Sigmoid colon (tissue), 7 donors: Measurements from ENCODE around the gene DARS1. TPM values are rescaled to one million over a fixed set of nuclear protein-coding genes. Genes with fewer than 3 reads are reported as not detected.

Source experiments
- DNase-seq: peaks from one replicate; pipeline ENCODE4 v3.0.0-alpha.2; 2019
- H3K27ac ChIP-seq, 4 donors: fragments of 200-600 bp; sonication (generic); one replicate each; pipeline ENCODE4 v1.5.1; 2016 to 2019; ENCODE audit warnings: mild to moderate bottlenecking in 1 of 4
- H3K27me3 ChIP-seq, 3 donors: fragments of 200-600 bp; sonication (generic); one replicate each; pipeline ENCODE4 v1.5.1; 2019; ENCODE audit warnings: mild to moderate bottlenecking in 1 of 3
- H3K36me3 ChIP-seq, 4 donors: fragments of 200-600 bp; sonication (generic); one replicate each; pipeline ENCODE4 v1.5.1; 2016 to 2019
- H3K4me1 ChIP-seq, 4 donors: fragments of 200-600 bp; sonication (generic); one replicate each; pipeline ENCODE4 v1.5.1; 2017 to 2019
- H3K4me3 ChIP-seq, 4 donors: fragments of 200-600 bp; sonication (generic); one replicate each; pipeline ENCODE4 v1.5.1; 2017 to 2019; ENCODE audit warnings: mild to moderate bottlenecking in 2 of 4, moderate library complexity in 1 of 4
- H3K9me3 ChIP-seq, 4 donors: fragments of 200-600 bp in 3 of 4; sonication (generic) in 3 of 4; one replicate each; pipeline versions ENCODE4 v1.5.1 to v1.6.1; 2013 to 2019
- EP300 ChIP-seq, 4 donors: sonication (generic); formaldehyde crosslinking; IDR thresholded peaks; one replicate each; pipeline ENCODE4 v1.6.1; 2017; ENCODE audit warnings: antibody characterized with exemption in 4 of 4
- POLR2A ChIP-seq, 2 donors: fragments of 450-650 bp; IDR thresholded peaks; one replicate each; pipeline ENCODE4 v1.6.1; 2016; ENCODE audit warnings: antibody characterized with exemption in 2 of 2, mild to moderate bottlenecking in 2 of 2, moderate library complexity in 2 of 2
- POLR2AphosphoS5 ChIP-seq, 4 donors: sonication (generic); formaldehyde crosslinking; IDR thresholded peaks; one replicate each; pipeline ENCODE4 v1.6.1; 2017; ENCODE audit warnings: antibody characterized with exemption in 4 of 4
- WGBS, 2 donors: extraction: QIAGEN DNeasy Blood & Tissue Kit; methylation state at CpG; one replicate each; pipeline ENCODE4 v1.1.7; 2013; 5-methylcytosine and 5-hydroxymethylcytosine counted together
- intact Hi-C: fragments of 100-400 bp; cut with DNase I; formaldehyde crosslinking; loops from one replicate; pipeline ENCODE4 v1.15.1; 2023
- polyA plus RNA-seq, 3 donors: library from polyadenylated mRNA; stranded (reverse); fragments of 200-250 nt; gene quantifications; one replicate each; pipeline ENCODE4 v1.2.3, GENCODE V29; 2013
- total RNA-seq, 4 donors: library from RNA; depleted of rRNA; stranded (reverse); fragments of >200 nt; gene quantifications; one replicate each; pipeline ENCODE4 v1.1.0, GENCODE V29; 2016
- TF ChIP-seq, protein P1 (sequence below), 4 experiments: fragments of 450-650 bp in 3 of 4; fragments of 200-600 bp in 1 of 4; IDR thresholded peaks; one replicate each; pipeline ENCODE4 v1.5.1; 2016 to 2019; ENCODE audit warnings: antibody characterized with exemption in 4 of 4, mild to moderate bottlenecking in 3 of 4, moderate library complexity in 2 of 4
- donor health status: healthy with polysubstance abuse.
- donor health status: Bipolar disorder and iron deficiency.
- donor health status: healthy.

DARS1 gene
- total and polyA plus RNA-seq, 7 donors, result 31.4 to 95.6 (median 77.3) TPM

DNA sequence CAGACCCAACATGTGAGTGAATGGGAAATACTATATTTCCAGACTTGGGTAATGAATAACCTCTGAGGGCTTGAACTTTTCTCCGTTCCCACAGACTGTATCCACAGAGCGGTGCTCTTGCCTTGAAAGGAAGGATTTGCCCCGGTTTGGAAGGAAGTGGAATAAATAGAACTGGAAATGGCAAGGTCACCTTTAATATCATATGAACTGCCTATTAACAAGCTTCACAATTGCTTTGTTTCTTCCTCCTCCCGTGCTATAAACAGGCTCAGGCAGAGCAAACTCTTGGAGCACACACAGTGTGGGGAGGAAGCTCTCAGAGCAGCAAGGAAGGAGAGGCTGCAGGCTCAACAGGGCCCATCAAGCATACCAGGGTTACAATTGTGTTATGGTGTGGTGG lies 28.5 kb upstream of the DARS1 start:
- no peak overlapping the region for H3K4me3 ChIP-seq
- intact Hi-C loops, result no loop called here
- H3K27ac ChIP-seq, result peak overlapping the region in 2 of 4 donors; percentile 2 to 18
- TF ChIP-seq, protein P1, sequence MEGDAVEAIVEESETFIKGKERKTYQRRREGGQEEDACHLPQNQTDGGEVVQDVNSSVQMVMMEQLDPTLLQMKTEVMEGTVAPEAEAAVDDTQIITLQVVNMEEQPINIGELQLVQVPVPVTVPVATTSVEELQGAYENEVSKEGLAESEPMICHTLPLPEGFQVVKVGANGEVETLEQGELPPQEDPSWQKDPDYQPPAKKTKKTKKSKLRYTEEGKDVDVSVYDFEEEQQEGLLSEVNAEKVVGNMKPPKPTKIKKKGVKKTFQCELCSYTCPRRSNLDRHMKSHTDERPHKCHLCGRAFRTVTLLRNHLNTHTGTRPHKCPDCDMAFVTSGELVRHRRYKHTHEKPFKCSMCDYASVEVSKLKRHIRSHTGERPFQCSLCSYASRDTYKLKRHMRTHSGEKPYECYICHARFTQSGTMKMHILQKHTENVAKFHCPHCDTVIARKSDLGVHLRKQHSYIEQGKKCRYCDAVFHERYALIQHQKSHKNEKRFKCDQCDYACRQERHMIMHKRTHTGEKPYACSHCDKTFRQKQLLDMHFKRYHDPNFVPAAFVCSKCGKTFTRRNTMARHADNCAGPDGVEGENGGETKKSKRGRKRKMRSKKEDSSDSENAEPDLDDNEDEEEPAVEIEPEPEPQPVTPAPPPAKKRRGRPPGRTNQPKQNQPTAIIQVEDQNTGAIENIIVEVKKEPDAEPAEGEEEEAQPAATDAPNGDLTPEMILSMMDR (IDR thresholded peaks at IDR 0.05), result no peak
- TF ChIP-seq POLR2AphosphoS5 (IDR thresholded peaks at IDR 0.05), result no peak
- TF ChIP-seq EP300 (IDR thresholded peaks at IDR 0.05), result no peak
- no peak for TF ChIP-seq POLR2A (IDR thresholded peaks at IDR 0.05)
- DNase-seq, result no peak
- no peaks in the 10 kb centered on the region for H3K9me3 ChIP-seq
- 13 to 48% methylated on average over 4 of the region's 4 CpGs for WGBS, 2 donors
- peaks cover 0 to 13% (median 9%) of the 10 kb centered on the region in 4 donors for H3K4me1 ChIP-seq
- no peaks in the 10 kb centered on the region for H3K36me3 ChIP-seq
- no peaks in the 10 kb centered on the region for H3K27me3 ChIP-seq

DNA sequence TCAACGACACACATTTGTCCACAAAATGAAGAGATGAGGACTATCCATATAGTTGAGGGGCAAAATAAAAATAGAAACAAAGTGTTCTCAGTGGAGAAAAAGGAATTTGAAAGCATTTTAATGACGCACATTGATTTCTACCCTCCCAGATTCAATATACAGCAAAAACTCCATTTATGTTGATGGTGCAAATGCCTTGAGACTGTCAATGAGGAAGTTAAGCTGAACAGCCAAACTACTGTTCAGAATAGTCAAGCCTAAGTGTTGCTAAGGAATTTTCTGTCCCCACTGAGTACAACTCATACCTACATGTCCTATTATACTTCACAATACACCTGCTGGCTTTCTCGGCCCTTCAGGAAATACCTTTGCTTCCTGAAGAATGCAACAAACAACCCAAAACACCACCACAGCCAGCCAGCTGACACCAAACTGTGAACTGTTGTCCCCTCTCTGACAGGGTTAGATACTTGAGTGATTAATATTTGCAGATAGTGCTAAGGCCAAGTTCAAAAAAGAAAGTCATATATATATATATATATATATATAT lies 27.8 kb upstream of the DARS1 start:
- WGBS, 2 donors, result 79 to 81% methylated on average over 3 of the region's 3 CpGs
- no peak overlapping the region for H3K4me3 ChIP-seq
- DNase-seq, result no peak
- intact Hi-C loops, result no loop called here
- H3K9me3 ChIP-seq, result no peaks in the 10 kb centered on the region
- no peak overlapping the region for H3K27ac ChIP-seq
- H3K27me3 ChIP-seq, result no peaks in the 10 kb centered on the region
- H3K36me3 ChIP-seq, result no peaks in the 10 kb centered on the region
- TF ChIP-seq, protein P1 (IDR thresholded peaks at IDR 0.05), result no peak
- TF ChIP-seq EP300 (IDR thresholded peaks at IDR 0.05) (no peak), POLR2AphosphoS5 (IDR thresholded peaks at IDR 0.05) (no peak), POLR2A (IDR thresholded peaks at IDR 0.05) (no peak)
- peaks cover 0 to 13% (median 9%) of the 10 kb centered on the region in 4 donors for H3K4me1 ChIP-seq

DNA sequence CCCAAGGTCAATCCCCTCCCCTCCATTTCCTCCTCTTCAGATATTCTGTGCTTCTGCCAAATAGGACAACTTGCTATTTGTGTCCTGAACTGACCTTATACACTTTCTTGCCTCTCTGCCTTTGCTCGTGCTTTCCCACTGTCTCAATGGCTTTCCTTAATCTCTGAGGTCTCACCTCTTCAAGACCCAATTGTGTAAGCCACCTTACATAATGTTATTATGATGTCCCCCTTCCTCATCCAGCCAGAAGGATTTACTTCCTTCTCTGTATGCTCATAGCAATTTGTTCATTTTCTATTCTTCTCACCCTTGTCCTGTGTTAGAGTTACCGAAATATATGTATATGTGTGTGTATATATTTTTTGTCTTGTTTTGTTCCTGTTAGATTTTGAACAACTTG lies 26.9 kb upstream of the DARS1 start:
- H3K27ac ChIP-seq, result no peak overlapping the region
- H3K4me3 ChIP-seq, result no peak overlapping the region
- TF ChIP-seq POLR2A (IDR thresholded peaks at IDR 0.05) (no peak), EP300 (IDR thresholded peaks at IDR 0.05) (no peak), POLR2AphosphoS5 (IDR thresholded peaks at IDR 0.05) (no peak)
- TF ChIP-seq, protein P1 (IDR thresholded peaks at IDR 0.05), result no peak
- DNase-seq, result no peak
- WGBS, 2 donors, result 84 to 86% methylated on average over 2 of the region's 2 CpGs
- intact Hi-C loops, result no loop called here
- no peaks in the 10 kb centered on the region for H3K36me3 ChIP-seq
- H3K27me3 ChIP-seq, result no peaks in the 10 kb centered on the region
- H3K9me3 ChIP-seq, result no peaks in the 10 kb centered on the region
- H3K4me1 ChIP-seq, result peaks cover 0 to 13% (median 9%) of the 10 kb centered on the region in 4 donors

DNA sequence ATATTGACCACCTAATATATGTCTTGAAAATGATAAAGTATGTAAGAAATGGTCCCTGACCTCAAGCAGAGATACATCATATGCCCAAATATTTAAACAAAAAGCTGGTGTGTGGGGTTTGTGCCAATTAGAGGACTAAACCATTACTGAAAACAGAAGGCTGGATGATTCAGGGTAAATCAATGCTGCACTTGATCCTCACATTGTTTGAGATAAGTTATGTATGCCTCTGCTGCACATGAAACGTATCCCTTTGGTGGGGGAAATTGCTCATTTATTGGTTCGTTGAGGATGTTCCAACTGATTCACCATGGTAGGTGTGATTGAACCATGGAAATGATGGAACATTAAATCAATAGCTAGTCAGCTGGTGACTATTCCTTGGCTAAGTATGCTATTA lies 24.7 kb upstream of the DARS1 start:
- Histone ChIP-seq H3K36me3 (no peaks in the 10 kb centered on the region), H3K4me3 (no peak overlapping the region), H3K4me1 (peaks cover 0 to 16% (median 12%) of the 10 kb centered on the region in 4 donors), H3K9me3 (no peaks in the 10 kb centered on the region), H3K27ac (no peak overlapping the region), H3K27me3 (no peaks in the 10 kb centered on the region)
- DNase-seq, result no peak
- 89 to 93% methylated on average over 2 of the region's 2 CpGs for WGBS, 2 donors
- TF ChIP-seq, protein P1 (IDR thresholded peaks at IDR 0.05), result no peak
- intact Hi-C loops, result no loop called here
